Measurements from ENCODE around the gene MYORG. TPM values are rescaled to one million over a fixed set of nuclear protein-coding genes. Genes with fewer than 3 reads are reported as not detected.
A peak's percentile ranks its signal among the peaks of the same experiment; 100 is the strongest.

MYORG gene
- total RNA-seq: 10 to 100 TPM in 2 of 4 donors, 1 to 10 TPM in 2; 7.8 to 27.2 (median 15.4) TPM

DNA sequence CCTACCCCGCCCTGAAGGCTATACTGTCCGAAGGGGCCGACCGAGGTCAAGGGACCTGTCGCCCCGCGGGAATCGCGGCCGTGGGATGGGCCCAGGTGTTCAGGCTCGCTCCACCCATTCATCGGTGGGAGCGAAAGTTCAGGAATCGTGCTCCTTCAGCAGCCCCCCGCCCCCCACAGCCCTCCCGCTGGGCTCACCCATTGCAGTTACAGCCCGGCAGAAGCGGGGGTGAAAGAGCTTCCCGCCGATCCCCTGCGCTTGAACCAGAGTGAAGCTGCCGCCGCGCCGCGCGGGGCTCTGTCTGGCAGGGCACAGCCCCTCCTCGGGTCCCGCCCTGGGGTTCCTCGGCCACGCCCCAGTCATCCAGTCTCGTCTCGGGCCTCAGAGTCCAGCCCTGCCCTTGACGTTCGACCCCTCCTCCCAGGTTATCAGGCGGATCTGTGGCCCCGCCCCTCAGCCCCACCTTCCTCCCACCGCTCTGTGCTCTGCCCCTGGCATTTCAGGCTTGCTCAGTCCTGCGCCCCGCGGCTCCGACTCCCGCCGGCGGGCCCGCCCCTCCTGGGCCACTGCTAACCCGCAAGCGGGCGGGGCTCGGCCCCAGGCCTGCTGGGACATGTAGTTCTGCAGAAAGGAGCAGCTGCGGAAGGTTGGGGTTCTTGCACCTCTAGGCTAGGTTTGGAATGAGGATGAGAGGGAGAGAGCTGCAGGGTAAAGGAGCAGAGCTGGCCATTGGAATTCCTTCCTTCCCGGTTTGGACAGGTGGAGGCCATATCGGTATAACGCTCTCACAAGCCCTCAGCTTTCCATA is at the start of gene MYORG:
Gene MYORG (minus strand): TSS at position 303 of the 808 bp plus-strand sequence. CDS start 3,955 bp downstream, outside the sequence.
- TF ChIP-seq POLR2AphosphoS5 (IDR thresholded peaks at IDR 0.05) (peak; percentile 77 to 79), POLR2A (IDR thresholded peaks at IDR 0.05; ENCODE audit: low read depth) (peak; percentile 56), EP300 (IDR thresholded peaks at IDR 0.05) (no peak)
- TF ChIP-seq, protein P1, sequence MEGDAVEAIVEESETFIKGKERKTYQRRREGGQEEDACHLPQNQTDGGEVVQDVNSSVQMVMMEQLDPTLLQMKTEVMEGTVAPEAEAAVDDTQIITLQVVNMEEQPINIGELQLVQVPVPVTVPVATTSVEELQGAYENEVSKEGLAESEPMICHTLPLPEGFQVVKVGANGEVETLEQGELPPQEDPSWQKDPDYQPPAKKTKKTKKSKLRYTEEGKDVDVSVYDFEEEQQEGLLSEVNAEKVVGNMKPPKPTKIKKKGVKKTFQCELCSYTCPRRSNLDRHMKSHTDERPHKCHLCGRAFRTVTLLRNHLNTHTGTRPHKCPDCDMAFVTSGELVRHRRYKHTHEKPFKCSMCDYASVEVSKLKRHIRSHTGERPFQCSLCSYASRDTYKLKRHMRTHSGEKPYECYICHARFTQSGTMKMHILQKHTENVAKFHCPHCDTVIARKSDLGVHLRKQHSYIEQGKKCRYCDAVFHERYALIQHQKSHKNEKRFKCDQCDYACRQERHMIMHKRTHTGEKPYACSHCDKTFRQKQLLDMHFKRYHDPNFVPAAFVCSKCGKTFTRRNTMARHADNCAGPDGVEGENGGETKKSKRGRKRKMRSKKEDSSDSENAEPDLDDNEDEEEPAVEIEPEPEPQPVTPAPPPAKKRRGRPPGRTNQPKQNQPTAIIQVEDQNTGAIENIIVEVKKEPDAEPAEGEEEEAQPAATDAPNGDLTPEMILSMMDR (IDR thresholded peaks at IDR 0.05): peak in 1 of 3 experiments; percentile 10
- Histone ChIP-seq H3K9me3 (no peaks in the 10 kb centered on the region), H3K4me3 (peak within 1 kb of the TSS; percentile 66 to 85 (median 80)), H3K4me1 (peaks cover 28 to 79% (median 61%) of the 10 kb centered on the region in 4 donors), H3K36me3 (peaks cover 0 to 9% (median 7%) of the 10 kb centered on the region in 4 donors), H3K27ac (replicated peaks in 1 of 4) (peak within 1 kb of the TSS; percentile 79 to 88 (median 84)), H3K27me3 (peaks cover 0 to 5% (median 0%) of the 10 kb centered on the region in 4 donors)
- DNase-seq (ENCODE audit: extremely low spot score): peak; percentile 98
- under 1% methylated on average over 34 of the region's 54 CpGs for WGBS
- intact Hi-C loops (cut with DNase I): loop anchor here (1.0 to 5.0 kb wide), 2 partner anchors 44 to 119 kb away; no protein-coding TSS in a partner anchor

DNA sequence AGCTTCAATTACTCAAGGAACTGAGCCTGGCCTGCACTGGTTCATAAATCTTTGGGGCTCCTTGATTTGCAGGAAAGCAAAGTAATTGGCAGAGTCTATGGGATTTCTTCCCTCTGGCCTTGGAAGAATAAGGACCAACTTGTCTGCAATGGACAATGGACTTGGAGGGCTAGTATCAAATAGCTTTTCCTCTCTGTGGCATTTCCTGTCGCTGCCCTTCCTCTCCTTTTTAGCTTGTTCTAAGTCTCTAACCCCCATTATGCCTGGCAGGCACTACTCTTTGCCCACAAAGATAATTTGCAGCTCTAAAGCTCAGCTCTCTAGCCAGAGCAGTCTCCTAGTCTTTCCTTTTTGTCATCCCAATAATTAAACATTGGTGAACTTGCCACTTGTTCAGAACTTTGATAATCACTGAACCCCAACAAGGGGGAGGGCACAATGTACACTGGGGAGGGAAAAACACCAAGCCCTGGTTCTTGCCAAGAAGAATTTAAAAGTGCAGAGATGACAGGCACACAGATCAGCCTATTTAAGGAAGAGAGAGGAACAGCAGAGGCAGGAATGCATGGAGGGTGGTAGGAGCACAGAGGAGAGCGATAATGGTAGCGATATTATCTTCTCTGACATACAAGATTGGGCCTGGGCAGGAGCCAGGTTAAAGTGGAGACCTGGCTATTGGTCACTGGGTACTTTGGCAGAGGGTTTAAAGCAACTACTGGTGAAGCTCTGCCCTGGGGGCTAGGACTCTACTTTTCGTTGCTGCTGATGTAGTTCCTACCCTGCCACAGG is 43.2 kb upstream of the MYORG start:
- intact Hi-C loops (cut with DNase I): no loop called here
- H3K9me3 ChIP-seq: no peaks in the 10 kb centered on the region

DNA sequence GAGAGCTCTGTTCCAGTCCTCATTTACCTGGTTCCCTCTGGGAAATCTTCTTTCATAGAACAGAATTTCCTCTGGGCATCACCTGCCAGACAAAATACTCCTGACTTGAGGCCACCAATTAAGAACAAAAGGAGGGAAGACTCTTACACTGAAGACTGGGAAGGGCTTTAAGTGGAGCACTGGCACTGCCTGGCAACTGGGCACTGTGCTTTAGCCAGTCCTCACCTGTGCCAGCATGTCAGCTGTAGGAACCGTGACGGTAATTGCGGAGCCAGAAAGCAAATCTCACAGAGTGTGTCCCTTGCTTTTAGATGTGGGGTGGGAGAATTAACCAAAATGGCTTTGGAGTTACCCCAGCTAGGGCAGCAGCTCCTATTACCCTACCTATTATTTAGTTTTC is 41.0 kb upstream of the MYORG start:
- TF ChIP-seq, protein P1 (IDR thresholded peaks at IDR 0.05): no peak
- TF ChIP-seq EP300 (IDR thresholded peaks at IDR 0.05) (no peak), POLR2A (IDR thresholded peaks at IDR 0.05; ENCODE audit: low read depth) (no peak), POLR2AphosphoS5 (IDR thresholded peaks at IDR 0.05) (no peak)

More for the DNA sequence above, 43.2 kb upstream of the MYORG start:
- Histone ChIP-seq H3K36me3 (peaks cover 0 to 16% (median 2%) of the 10 kb centered on the region in 4 donors), H3K4me1 (peaks cover 0 to 8% (median 0%) of the 10 kb centered on the region in 4 donors), H3K27ac (replicated peaks in 1 of 4) (no peak overlapping the region), H3K27me3 (no peaks in the 10 kb centered on the region), H3K4me3 (no peak overlapping the region)
- DNase-seq (ENCODE audit: extremely low spot score): no peak
- TF ChIP-seq POLR2A (IDR thresholded peaks at IDR 0.05; ENCODE audit: low read depth): no peak
- 88% methylated on average over 4 of the region's 4 CpGs for WGBS

DNA sequence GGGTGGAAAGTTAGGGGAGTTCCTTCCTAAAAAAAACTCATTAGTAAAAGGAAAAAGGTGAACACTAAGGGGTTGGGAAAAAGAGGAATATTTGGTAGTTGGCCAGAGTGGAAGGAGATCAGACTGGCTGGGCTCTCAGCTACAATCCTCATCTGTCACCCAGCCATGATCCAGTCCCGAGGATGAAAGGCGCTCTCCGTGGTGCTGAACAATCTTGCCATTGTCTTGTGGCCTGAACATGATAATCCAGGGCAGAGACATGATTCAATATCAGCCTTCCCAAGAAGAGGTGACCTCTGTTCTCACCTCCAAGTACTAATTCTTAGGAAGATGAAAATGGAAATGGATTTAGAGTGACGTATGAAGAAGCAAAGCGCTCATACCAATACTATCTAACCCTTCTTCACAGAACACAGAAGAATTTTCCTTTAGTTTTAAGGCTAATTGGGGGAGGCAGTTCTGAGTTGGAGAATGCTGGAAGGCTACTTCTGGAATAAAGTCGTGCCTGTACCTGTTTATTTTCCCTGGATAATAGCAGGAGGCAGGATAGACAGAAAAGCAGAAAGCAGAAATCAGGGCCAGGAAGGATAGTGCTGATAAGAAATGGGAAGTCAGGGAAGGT is 36.6 kb upstream of the MYORG start:
- DNase-seq (ENCODE audit: extremely low spot score): no peak
- Histone ChIP-seq H3K4me3 (no peak overlapping the region), H3K27me3 (no peaks in the 10 kb centered on the region), H3K4me1 (no peaks in the 10 kb centered on the region), H3K9me3 (no peaks in the 10 kb centered on the region), H3K36me3 (peaks cover 0 to 4% (median 0%) of the 10 kb centered on the region in 4 donors), H3K27ac (replicated peaks in 1 of 4) (no peak overlapping the region)
- TF ChIP-seq, protein P1 (IDR thresholded peaks at IDR 0.05): no peak
- TF ChIP-seq EP300 (IDR thresholded peaks at IDR 0.05) (no peak), POLR2A (IDR thresholded peaks at IDR 0.05; ENCODE audit: low read depth) (no peak), POLR2AphosphoS5 (IDR thresholded peaks at IDR 0.05) (no peak)
- intact Hi-C loops (cut with DNase I): no loop called here
- 19% methylated on average over 6 of the region's 6 CpGs for WGBS

More for the DNA sequence above, 41.0 kb upstream of the MYORG start:
- H3K4me3 ChIP-seq: no peak overlapping the region
- peaks cover 0 to 16% (median 2%) of the 10 kb centered on the region in 4 donors for H3K36me3 ChIP-seq
- DNase-seq (ENCODE audit: extremely low spot score): no peak
- no peaks in the 10 kb centered on the region for H3K27me3 ChIP-seq
- intact Hi-C loops (cut with DNase I): no loop called here
- H3K4me1 ChIP-seq: peaks cover 0 to 8% (median 0%) of the 10 kb centered on the region in 4 donors
- no peaks in the 10 kb centered on the region for H3K9me3 ChIP-seq
- WGBS: 97% methylated on average over 3 of the region's 3 CpGs
- no peak overlapping the region for H3K27ac ChIP-seq (replicated peaks in 1 of 4)
